GM10248 (cell line): ENCODE results near the gene ABCC6.

ENCODE experiments used
- CTCF ChIA-PET: fragments of 300-600 bp; sonication (Branson Sonifier 250); formaldehyde crosslinking; extraction: SDS; loops from one replicate; lab custom pipeline; 2021; ENCODE audit warnings: antibody characterized with exemption; lab: Yijun Ruan, JAX
- POLR2A ChIA-PET: fragments of 350-650 bp; sonication (Branson Sonifier 250); formaldehyde crosslinking; extraction: SDS; loops from one replicate; lab custom pipeline; 2020; ENCODE audit warnings: antibody characterized with exemption; lab: Yijun Ruan, JAX
- DNase-seq: peaks from one replicate; pipeline ENCODE4 v3.0.0; 2012; ENCODE audit errors: extremely low spot score
- CTCF ChIP-seq: IDR thresholded peaks from 2 replicates; pipeline ENCODE4 v1.5.1; 2012; ENCODE audit warnings: mild to moderate bottlenecking, low read depth; ENCODE audit errors: extremely low read depth, missing control alignments, control extremely low read depth

Gene ABCC6

GRCh38 chr16:16169615-16170014, 53.7 kb downstream of the ABCC6 start:
- POLR2A ChIA-PET, result no interaction called here

GRCh38 chr16:16168431-16168830, 54.9 kb downstream of the ABCC6 start:
- no peak for DNase-seq
- ChIA-PET CTCF (interaction anchor here (1.2 kb wide), 1 partner anchor 10 kb away, joined by 3 read pairs; no protein-coding TSS in a partner anchor), POLR2A (no interaction called here)
- TF ChIP-seq CTCF, result no peak

More at GRCh38 chr16:16169615-16170014, 53.7 kb downstream of the ABCC6 start:
- DNase-seq, result no peak
- TF ChIP-seq CTCF, result no peak
- CTCF ChIA-PET, result interaction anchor here (1.2 kb wide), 1 partner anchor 12 kb away, joined by 3 read pairs; no protein-coding TSS in a partner anchor

DNA sequence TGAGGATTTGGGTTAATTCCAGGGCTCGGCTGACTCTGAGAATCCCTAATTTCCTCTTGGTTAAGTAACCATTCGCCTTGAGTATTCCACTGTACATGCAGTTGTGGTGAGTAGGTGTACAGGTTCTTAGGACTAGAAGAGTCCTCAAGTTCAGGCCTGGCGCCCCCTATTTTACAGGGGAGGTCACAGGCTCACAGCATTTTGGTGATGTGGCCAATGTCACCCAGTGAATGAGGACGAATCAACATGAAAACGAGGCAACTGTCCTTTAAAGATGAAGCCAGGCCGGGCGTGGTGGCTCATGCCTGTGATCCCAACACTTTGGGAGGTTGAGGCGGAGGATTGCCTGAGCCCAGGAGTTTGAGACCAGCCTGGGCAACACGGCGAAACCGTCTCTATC, 55.4 kb downstream of the ABCC6 start:
- ChIA-PET POLR2A (no interaction called here), CTCF (interaction anchor here (1.2 kb wide), 1 partner anchor 11 kb away, joined by 3 read pairs; no protein-coding TSS in a partner anchor)
- TF ChIP-seq CTCF, result no peak
- DNase-seq, result no peak

DNA sequence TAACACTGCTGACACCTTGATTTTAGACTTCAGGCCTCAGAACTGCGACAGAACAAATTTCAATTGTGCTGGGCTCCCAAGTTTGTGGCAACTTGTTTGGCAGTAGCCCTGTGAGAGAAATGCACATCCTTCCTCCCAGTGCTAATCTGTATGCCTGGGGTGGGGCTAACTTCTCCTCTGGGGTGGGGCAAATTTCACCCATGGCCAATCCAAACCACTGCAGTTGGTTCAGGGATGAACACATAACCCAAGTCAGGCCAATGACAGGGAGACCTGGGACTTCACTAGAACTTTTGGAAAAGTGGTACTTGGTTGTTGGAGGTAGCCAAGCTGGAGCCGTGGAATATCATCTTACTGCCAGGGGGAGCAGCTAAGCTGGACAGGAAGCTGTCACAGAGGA, 56.3 kb downstream of the ABCC6 start:
- no peak for DNase-seq
- no peak for TF ChIP-seq CTCF
- POLR2A ChIA-PET, result no interaction called here
- CTCF ChIA-PET, result interaction anchor here (0.9 to 1.2 kb wide), 2 partner anchors 12 to 229 kb away, joined by 3 read pairs; no protein-coding TSS in a partner anchor

- no peak for DNase-seq
- POLR2A ChIA-PET, result no interaction called here
- TF ChIP-seq CTCF, result no peak
- CTCF ChIA-PET, result no interaction called here
These were observed 57.2 kb downstream of the ABCC6 start for GRCh38 chr16:16166085-16166484.

GRCh38 chr16:16164243-16164642, 59.1 kb downstream of the ABCC6 start:
- TF ChIP-seq CTCF, result no peak
- ChIA-PET CTCF (no interaction called here), POLR2A (no interaction called here)
- no peak for DNase-seq
